Left renal cortex interstitium (tissue), 4 donors: ENCODE measurements around the gene ADAMTS20. TPM values are rescaled to one million over a fixed set of nuclear protein-coding genes. Genes with fewer than 3 reads are reported as not detected.
"Not testable (repeated sequence)": the region's sequence is repeated elsewhere in the genome, so short reads cannot be mapped to it uniquely, and the experiment has no call there.

Source experiments
- DNase-seq, 4 donors: peaks; one replicate each; pipeline ENCODE4 v3.0.0-alpha.2; 2013; ENCODE audit warnings: low read depth in 4 of 4, low spot score in 2 of 4, missing footprints in 1 of 4
- polyA plus RNA-seq, 4 donors: library from polyadenylated mRNA; unstranded; fragments of 120-200 nt; gene quantifications; one replicate each; pipeline ENCODE4 v1.2.1, GENCODE V29; 2013; ENCODE audit not compliant: insufficient read length in 4 of 4

Gene ADAMTS20
- polyA plus RNA-seq, 4 donors, result 0.64 to 1.2 (median 0.90) TPM

GRCh38 chr12:43362910-43363694 lies 188.9 kb downstream of the ADAMTS20 start:
- no peak for DNase-seq

- no peak for DNase-seq
Observed at GRCh38 chr12:43361031-43361710, 190.8 kb downstream of the ADAMTS20 start.

DNA sequence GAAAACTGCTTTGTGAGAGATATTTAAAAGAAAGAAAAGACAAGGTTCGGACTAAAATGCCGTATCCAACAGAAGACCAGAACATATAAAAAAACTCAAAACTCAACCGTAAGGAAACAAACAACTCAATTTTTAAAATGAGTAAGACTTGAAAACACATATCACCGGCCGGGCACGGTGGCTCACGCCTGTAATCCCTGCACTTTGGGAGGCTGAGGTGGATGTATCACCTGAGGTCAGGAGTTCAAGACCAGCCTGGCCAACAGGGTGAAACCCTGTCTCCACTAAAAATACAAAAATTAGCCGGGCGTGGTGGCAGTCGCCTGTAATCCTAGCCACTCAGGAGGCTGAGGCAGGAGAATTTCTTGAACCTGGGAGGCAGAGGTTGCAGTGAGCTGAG lies 192.0 kb downstream of the ADAMTS20 start:
- not testable (repeated sequence) for DNase-seq

DNA sequence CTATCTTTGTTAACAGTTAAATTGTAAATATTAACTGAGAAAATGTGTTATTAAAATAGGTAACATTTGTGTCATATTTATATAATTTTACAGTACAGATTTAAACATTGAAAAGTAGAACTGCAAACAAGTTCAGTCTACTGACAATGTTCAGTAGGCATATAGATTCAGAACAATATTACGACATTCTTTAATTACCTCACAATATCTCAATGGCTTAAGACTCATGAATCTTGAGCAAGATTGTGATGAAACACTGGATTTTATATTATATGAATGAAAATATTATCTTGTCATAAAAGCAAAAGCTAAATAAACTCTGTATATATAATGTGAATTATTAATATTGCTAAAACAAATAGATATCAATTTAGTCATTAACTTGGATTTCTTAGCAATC lies 194.9 kb downstream of the ADAMTS20 start:
- DNase-seq, result no peak

- DNase-seq, result no peak
Observed at GRCh38 chr12:43352001-43352400, 200.0 kb downstream of the ADAMTS20 start.

DNA sequence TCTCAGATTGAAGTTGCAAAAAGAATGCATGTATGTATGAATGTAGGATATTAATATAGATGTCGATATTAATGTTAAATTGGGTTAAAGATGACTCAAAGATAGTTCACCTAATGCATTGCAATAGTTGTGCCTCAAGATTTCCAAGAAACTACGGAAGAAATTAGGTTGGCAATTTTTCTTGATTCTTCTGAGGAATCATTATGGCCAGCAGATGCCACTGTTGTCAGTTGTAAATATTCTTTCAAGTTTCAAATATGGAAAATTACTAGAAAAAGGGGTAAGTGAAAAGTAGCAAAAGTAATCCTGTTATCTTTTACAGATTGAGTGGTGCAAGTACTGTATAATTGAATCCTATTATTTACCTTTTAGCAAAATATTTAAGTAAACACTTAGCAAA lies 202.1 kb downstream of the ADAMTS20 start:
- DNase-seq, result no peak

GRCh38 chr12:43348221-43348620 lies 203.8 kb downstream of the ADAMTS20 start:
- no peak for DNase-seq

DNA sequence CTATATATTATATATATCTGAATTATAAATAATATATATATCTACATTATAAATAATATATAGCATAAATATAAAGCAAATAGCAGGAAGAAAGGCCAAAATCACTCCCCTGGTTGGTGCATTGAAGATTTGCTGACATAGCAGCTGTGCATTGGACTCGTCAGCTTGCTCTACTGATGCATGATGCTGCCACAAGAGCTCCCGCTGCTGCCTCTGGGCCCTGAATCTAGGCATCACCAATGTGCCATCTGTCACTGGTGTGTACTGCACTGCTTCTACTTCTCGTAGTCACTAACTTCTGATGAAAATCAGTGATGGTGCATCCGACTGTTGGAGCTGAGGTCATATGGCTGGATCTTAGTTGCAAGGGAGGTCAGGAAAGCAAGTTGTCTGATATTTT lies 205.0 kb downstream of the ADAMTS20 start:
- DNase-seq, result no peak

DNA sequence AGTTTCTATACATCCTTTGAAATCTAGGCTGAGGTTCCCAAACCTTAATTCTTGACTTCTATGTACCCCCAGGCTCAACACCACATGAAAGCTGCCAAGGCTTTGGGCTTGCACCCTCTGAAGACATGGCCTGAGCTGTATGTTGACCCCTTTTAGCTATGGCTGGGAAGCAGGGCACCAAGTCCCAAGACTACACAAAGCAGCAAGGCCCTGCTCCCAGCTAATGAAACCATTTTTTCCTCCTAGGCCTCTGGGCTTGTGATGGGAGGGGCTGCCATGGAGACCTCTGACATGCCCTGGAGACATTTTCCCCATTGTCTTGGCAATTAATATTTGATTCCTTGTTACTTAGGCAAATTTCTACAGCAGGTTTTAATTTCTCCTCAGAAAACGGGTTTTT lies 207.0 kb downstream of the ADAMTS20 start:
- DNase-seq, result no peak

GRCh38 chr12:43341785-43342313 lies 210.2 kb downstream of the ADAMTS20 start:
- not testable (repeated sequence) for DNase-seq

- DNase-seq, result no peak
Observed at GRCh38 chr12:43338848-43339526, 213.0 kb downstream of the ADAMTS20 start.

GRCh38 chr12:43337571-43338444 lies 214.2 kb downstream of the ADAMTS20 start:
- DNase-seq, result no peak

DNA sequence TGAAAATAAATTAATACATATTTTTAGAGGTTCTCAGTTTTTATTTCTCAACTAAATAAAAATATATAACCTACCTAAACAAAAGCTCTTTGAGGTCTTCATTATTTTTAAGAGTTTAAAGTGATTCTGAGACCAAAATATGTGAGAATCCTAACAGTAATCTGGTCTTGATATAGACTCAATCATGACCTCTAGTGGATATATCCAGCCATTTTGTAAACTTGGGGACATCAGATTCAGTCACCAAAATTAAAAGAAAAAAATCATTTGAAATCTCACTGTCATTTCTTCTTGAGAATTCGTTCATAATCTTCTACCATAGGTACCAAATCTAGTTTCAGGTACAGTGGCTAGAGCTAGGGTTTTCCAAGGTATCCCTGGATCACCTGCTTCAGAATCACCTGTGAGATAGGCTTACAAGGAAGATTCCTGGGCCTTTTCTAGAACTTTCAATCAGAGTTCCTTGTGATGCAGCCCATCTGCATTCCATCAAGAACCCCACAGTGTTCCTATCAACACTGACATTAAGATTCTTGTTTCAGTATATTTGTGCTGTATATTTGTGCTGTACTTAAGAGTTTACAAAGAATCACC lies 214.9 kb downstream of the ADAMTS20 start:
- no peak for DNase-seq

DNA sequence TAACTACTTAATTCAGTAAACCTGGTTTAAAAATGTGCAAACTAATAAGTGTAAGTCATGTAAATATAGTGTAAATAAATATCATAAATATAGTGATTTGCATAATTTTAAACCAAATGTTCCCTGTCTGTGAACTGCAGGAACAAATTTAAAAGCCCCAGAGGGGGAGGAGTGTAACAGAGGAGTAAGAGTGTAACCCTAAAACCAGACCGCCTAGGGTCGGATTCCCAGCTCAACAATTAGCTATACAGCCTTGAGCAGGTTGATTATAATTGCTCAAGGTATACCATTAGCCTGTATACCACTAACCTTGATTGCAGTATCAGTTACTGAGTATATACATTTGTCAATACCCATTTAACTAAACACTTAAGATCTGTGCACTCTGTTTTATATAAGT lies 218.4 kb downstream of the ADAMTS20 start:
- DNase-seq, result no peak

- no peak for DNase-seq
Observed at GRCh38 chr12:43332977-43333640, 218.9 kb downstream of the ADAMTS20 start.

GRCh38 chr12:43331935-43332334 lies 220.1 kb downstream of the ADAMTS20 start:
- DNase-seq, result no peak

- DNase-seq, result no peak
Observed at GRCh38 chr12:43329375-43329774, 222.6 kb downstream of the ADAMTS20 start.

DNA sequence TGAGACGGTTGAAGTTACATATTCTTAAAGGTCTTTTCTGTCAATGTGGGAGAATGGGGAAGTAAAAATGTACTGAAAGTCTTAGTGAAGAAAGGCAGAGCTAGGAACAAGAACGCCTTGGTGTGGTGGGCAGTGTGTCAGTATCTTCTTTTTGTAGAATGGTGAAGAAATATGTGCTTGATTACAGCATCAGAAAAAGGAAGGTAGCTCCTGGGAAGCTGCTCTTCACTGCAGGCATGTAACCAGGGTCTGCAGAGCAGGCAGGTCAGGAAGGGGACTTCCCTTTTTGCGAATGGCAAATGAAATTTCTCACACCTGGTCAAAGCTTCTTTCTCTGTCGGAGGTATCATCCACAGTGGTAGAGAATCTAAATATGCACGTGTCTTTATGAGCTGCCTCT lies 226.2 kb downstream of the ADAMTS20 start:
- DNase-seq, result no peak

DNA sequence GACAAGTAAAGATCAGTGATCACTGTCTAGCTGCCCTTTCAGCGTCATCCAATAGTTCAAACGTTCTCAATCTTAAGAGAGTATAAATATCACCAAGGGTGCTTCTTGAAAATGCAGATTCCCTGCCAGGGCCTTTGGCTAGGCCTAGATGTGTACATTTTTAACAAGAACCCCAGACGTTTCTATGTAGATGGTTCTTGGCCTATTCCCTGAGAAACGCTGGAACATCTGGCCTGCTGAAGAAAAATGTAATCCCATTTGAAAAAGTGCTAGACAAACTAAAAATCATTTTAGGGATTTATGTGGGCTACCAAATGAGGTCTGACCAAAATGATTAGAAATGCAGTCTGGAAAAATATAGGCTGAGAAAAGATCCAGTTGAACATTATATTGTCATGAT lies 231.7 kb downstream of the ADAMTS20 start:
- no peak for DNase-seq
